T-cell (primary cell): ENCODE measurements around the gene STXBP5L. TPM values are rescaled to one million over a fixed set of nuclear protein-coding genes. Genes with fewer than 3 reads are reported as not detected.

Experiments
- ATAC-seq, 4 experiments: fragments of 200-7000 bp in 3 of 4; fragments of 150-1000 bp in 1 of 4; cut with Tn5 transposase; replicated peaks in 1 of 4; 1 replicate in 3 of 4; 2 replicates in 1 of 4; pipeline ENCODE4 v1.10.0; 2021; ENCODE audit warnings: moderate library complexity in 3 of 4, mild to moderate bottlenecking in 2 of 4, moderate number of reproducible peaks in 1 of 4
- CTCF ChIA-PET, 2 donors: fragments of 300-600 bp; sonication (Branson Sonifier 250); formaldehyde crosslinking; loops; one replicate each; lab custom pipeline; 2022; ENCODE audit warnings: antibody characterized with exemption in 2 of 2; lab: Charles Lee
- POLR2A ChIA-PET, 2 donors: fragments of 300-600 bp; sonication (Branson Sonifier 250); formaldehyde crosslinking; loops; one replicate each; lab custom pipeline; 2022; ENCODE audit warnings: antibody characterized with exemption in 2 of 2; lab: Charles Lee
- DNase-seq, 35 experiments: peaks; one replicate each; pipeline versions ENCODE4 v3.0.0 to v3.0.0-alpha.2; 2013 to 2023
- H3K27ac ChIP-seq: one replicate; pipeline ENCODE4 v1.5.1; 2013; ENCODE audit warnings: low read length
- H3K27me3 ChIP-seq, 2 experiments: replicated peaks in 1 of 2; 1 replicate in 1 of 2; 2 replicates in 1 of 2; pipeline versions ENCODE4 v1.6.1 to v1.7.0; 2013; ENCODE audit warnings: low read length in 1 of 2, mixed read lengths in 1 of 2; ENCODE audit not compliant: control insufficient read depth in 2 of 2, insufficient read depth in 2 of 2; ENCODE audit errors: extremely low read depth in 1 of 2
- H3K36me3 ChIP-seq, 2 donors: 1 replicate in 1 of 2; 2 replicates in 1 of 2; pipeline versions ENCODE4 v1.6.1 to v1.7.0; 2013; ENCODE audit warnings: low read length in 1 of 2; ENCODE audit not compliant: control insufficient read depth in 2 of 2, insufficient read depth in 1 of 2; ENCODE audit errors: extremely low read depth in 1 of 2
- H3K4me1 ChIP-seq, 2 experiments: 1 replicate in 1 of 2; 2 replicates in 1 of 2; pipeline versions ENCODE4 v1.6.1 to v1.7.0; 2013; ENCODE audit warnings: low read length in 2 of 2, mixed read lengths in 1 of 2; ENCODE audit not compliant: insufficient read depth in 2 of 2, control insufficient read depth in 1 of 2; ENCODE audit errors: extremely low read depth in 1 of 2
- H3K4me3 ChIP-seq, 2 donors: 1 replicate in 1 of 2; 2 replicates in 1 of 2; pipeline versions ENCODE4 v1.5.1 to v1.7.0; 2013; ENCODE audit warnings: mild to moderate bottlenecking in 2 of 2, low read length in 1 of 2, moderate library complexity in 1 of 2; ENCODE audit not compliant: control insufficient read depth in 1 of 2; ENCODE audit errors: extremely low read depth in 1 of 2
- H3K9me3 ChIP-seq: 2 replicates; pipeline ENCODE4 v1.7.0; 2013
- H3K27ac Mint-ChIP-seq, 2 donors: one replicate each; pipeline ENCODE4 v1.8.0; 2020 to 2021; ENCODE audit warnings: mild to moderate bottlenecking in 2 of 2, mixed read lengths in 2 of 2
- H3K27me3 Mint-ChIP-seq, 2 donors: one replicate each; pipeline ENCODE4 v1.8.0; 2021 to 2022; ENCODE audit warnings: mixed read lengths in 2 of 2
- H3K36me3 Mint-ChIP-seq: one replicate; pipeline ENCODE4 v1.8.0; 2021; ENCODE audit warnings: mixed read lengths
- H3K4me1 Mint-ChIP-seq, 3 donors: one replicate each; pipeline ENCODE4 v1.8.0; 2020 to 2022; ENCODE audit warnings: mixed read lengths in 3 of 3, mild to moderate bottlenecking in 1 of 3
- H3K4me3 Mint-ChIP-seq, 3 donors: one replicate each; pipeline ENCODE4 v1.8.0; 2020 to 2022; ENCODE audit warnings: mild to moderate bottlenecking in 3 of 3, mixed read lengths in 3 of 3, moderate library complexity in 3 of 3
- H3K9me3 Mint-ChIP-seq, 3 donors: one replicate each; pipeline ENCODE4 v1.8.0; 2020 to 2022; ENCODE audit warnings: mixed read lengths in 3 of 3
- WGBS: methylation state at CpG from one replicate; pipeline ENCODE4 v1.1.5; 2013; ENCODE audit warnings: missing lambda C conversion rate; ENCODE audit not compliant: insufficient coverage; 5-methylcytosine and 5-hydroxymethylcytosine counted together
- total RNA-seq, 35 experiments: library from RNA in 6 of 35; stranded (reverse) in 6 of 35; fragments of 120-200 nt in 1 of 35; gene quantifications; one replicate each; pipeline versions ENCODE4 v1.2.1 to v1.2.4 and lab custom pipeline; 2013 to 2026

STXBP5L gene
- not detected for total RNA-seq
- not detected for total RNA-seq (2013)
- 0 to 0.10 (median 0) reads per million in 29 experiments for total RNA-seq (lab: John Stamatoyannopoulos, UW)

GRCh38 chr3:120908030-120908794 is at the start of gene STXBP5L:
STXBP5L (plus strand) TSS chr3:120908205; CDS start chr3:120909579, 1,374 bp downstream.
- CTCF ChIA-PET, result no interaction called here
- WGBS, result 2% methylated on average over 65 of the region's 83 CpGs
- peaks cover 17 to 24% (median 18%) of the 10 kb centered on the region in 3 donors for H3K4me1 Mint-ChIP-seq
- ATAC-seq (peak; percentile 43 to 75 (median 50)), DNase-seq (peak in 13 of 35 experiments; percentile 0 to 20 (median 9))
- peaks cover 59 to 65% of the 10 kb centered on the region in 2 donors for H3K27me3 Mint-ChIP-seq
- H3K9me3 ChIP-seq, result peaks cover 2% of the 10 kb centered on the region
- H3K27ac Mint-ChIP-seq, result no peak within 1 kb of the TSS
- peak within 1 kb of the TSS in 1 of 2 donors; percentile 72 for H3K4me3 ChIP-seq
- H3K27me3 ChIP-seq, result peaks cover 4 to 24% of the 10 kb centered on the region in 2 experiments
- peaks cover 4 to 15% of the 10 kb centered on the region in 2 experiments for H3K4me1 ChIP-seq
- H3K27ac ChIP-seq, result no peak within 1 kb of the TSS
- H3K36me3 ChIP-seq, result no peaks in the 10 kb centered on the region
- peak within 1 kb of the TSS; percentile 58 to 88 (median 72) for H3K4me3 Mint-ChIP-seq
- peaks cover 2 to 8% (median 4%) of the 10 kb centered on the region in 3 donors for H3K9me3 Mint-ChIP-seq
- POLR2A ChIA-PET, result no interaction called here
- no peaks in the 10 kb centered on the region for H3K36me3 Mint-ChIP-seq

DNA sequence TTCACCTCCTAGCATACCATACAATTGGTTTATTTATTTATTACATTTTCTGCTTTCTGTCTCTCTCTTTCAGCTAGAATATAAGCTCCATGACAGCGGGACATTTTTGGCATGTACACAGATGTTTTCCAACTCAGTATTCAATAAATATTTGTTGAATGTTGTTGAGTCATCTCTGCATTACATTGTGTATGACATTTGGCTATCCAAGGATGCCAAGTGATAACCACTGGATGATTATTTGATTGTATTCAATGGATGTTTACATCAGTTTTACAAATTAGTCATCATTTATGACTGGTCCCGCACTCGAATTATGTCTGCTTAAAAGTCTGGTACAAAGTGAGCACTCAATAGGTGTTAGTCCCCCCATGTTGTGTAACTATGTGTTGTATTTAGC is 49.5 kb upstream of the STXBP5L start:
- Histone ChIP-seq H3K4me1 (no peaks in the 10 kb centered on the region), H3K36me3 (no peaks in the 10 kb centered on the region), H3K27ac (no peak overlapping the region), H3K27me3 (no peaks in the 10 kb centered on the region), H3K4me3 (no peak overlapping the region), H3K9me3 (no peaks in the 10 kb centered on the region)
- Mint-ChIP-seq H3K27ac (no peak overlapping the region), H3K9me3 (no peaks in the 10 kb centered on the region), H3K27me3 (peaks cover 7 to 9% of the 10 kb centered on the region in 2 donors), H3K4me3 (no peak overlapping the region), H3K4me1 (no peaks in the 10 kb centered on the region), H3K36me3 (no peaks in the 10 kb centered on the region)
- ChIA-PET POLR2A (interaction anchor here in 1 of 2 donors (0.6 kb wide), 1 partner anchor 10 kb away, joined by 3 read pairs; no protein-coding TSS in a partner anchor), CTCF (no interaction called here)
- DNase-seq (no peak), ATAC-seq (no peak)
- WGBS, result 90% methylated on average over 2 of the region's 3 CpGs

DNA sequence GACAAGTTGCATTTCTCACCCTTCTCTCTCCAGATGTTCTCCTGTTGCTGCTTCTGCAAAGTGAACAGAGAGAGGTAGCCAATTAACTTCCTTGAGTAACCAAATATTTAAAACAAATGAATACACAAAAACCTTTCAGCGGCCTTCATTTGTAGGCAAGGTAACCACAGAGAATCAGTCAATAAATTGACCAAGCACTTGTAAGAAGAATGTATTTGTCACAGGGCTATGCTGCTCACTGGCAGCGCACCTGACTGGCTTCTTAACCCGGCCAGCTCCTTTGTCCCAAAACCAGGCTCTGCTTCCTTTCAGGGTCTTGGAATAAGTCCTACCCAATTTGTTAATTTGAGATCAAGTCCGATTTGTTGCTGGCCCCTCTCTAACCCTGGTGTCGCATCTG is 43.5 kb upstream of the STXBP5L start:
- peaks cover 15 to 18% of the 10 kb centered on the region in 2 donors for H3K27me3 Mint-ChIP-seq
- no peaks in the 10 kb centered on the region for H3K4me1 Mint-ChIP-seq
- no peak overlapping the region for H3K4me3 Mint-ChIP-seq
- DNase-seq, result no peak
- ATAC-seq, result no peak
- WGBS, result 72% methylated on average over 3 of the region's 5 CpGs
- Histone ChIP-seq H3K4me1 (no peaks in the 10 kb centered on the region), H3K4me3 (no peak overlapping the region), H3K9me3 (no peaks in the 10 kb centered on the region), H3K27me3 (no peaks in the 10 kb centered on the region), H3K36me3 (no peaks in the 10 kb centered on the region), H3K27ac (no peak overlapping the region)
- no peaks in the 10 kb centered on the region for H3K9me3 Mint-ChIP-seq
- no peak overlapping the region for H3K27ac Mint-ChIP-seq
- ChIA-PET CTCF (no interaction called here), POLR2A (no interaction called here)
- no peaks in the 10 kb centered on the region for H3K36me3 Mint-ChIP-seq

- CTCF ChIA-PET, result no interaction called here
- H3K4me3 Mint-ChIP-seq, result no peak overlapping the region
- Histone ChIP-seq H3K4me3 (no peak overlapping the region), H3K36me3 (no peaks in the 10 kb centered on the region), H3K4me1 (no peaks in the 10 kb centered on the region), H3K27ac (no peak overlapping the region), H3K27me3 (no peaks in the 10 kb centered on the region), H3K9me3 (no peaks in the 10 kb centered on the region)
- no CpG with 5 or more reads among the region's 1 CpG for WGBS
- no peaks in the 10 kb centered on the region for H3K9me3 Mint-ChIP-seq
- peaks cover 21 to 22% of the 10 kb centered on the region in 2 donors for H3K27me3 Mint-ChIP-seq
- no peaks in the 10 kb centered on the region for H3K4me1 Mint-ChIP-seq
- no peaks in the 10 kb centered on the region for H3K36me3 Mint-ChIP-seq
- POLR2A ChIA-PET, result no interaction called here
- no peak overlapping the region for H3K27ac Mint-ChIP-seq
- no peak for ATAC-seq
- no peak for DNase-seq
Observed at GRCh38 chr3:120875507-120875906, 32.5 kb upstream of the STXBP5L start.

- 80% methylated on average over 1 of the region's 4 CpGs for WGBS
- Histone ChIP-seq H3K27ac (no peak overlapping the region), H3K4me1 (no peaks in the 10 kb centered on the region), H3K36me3 (no peaks in the 10 kb centered on the region), H3K4me3 (no peak overlapping the region), H3K9me3 (no peaks in the 10 kb centered on the region), H3K27me3 (no peaks in the 10 kb centered on the region)
- CTCF ChIA-PET, result no interaction called here
- no peaks in the 10 kb centered on the region for H3K4me1 Mint-ChIP-seq
- no peaks in the 10 kb centered on the region for H3K9me3 Mint-ChIP-seq
- no peaks in the 10 kb centered on the region for H3K36me3 Mint-ChIP-seq
- no peak for ATAC-seq
- peaks cover 22 to 24% of the 10 kb centered on the region in 2 donors for H3K27me3 Mint-ChIP-seq
- H3K27ac Mint-ChIP-seq, result no peak overlapping the region
- H3K4me3 Mint-ChIP-seq, result no peak overlapping the region
- POLR2A ChIA-PET, result no interaction called here
- DNase-seq, result no peak
Observed at GRCh38 chr3:120875989-120876388, 32.0 kb upstream of the STXBP5L start.

DNA sequence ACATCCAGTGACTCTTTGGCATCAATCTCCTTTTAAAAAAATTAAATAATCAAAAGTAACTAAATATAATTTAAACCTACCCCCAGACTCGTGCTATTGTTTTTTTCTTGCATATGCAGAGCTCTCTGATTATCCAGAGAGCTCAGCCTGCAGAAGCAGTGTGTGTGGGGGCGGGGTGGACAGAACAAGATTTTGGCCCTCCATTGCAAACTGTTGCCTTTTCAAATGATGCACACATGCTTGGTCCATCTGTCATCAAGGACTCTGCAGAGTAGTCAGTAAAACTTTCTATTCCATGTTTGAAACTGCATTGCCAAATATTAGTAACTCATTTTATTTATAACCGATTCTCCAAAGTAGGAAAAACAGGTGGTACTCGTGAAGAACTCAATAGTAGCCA is 28.6 kb upstream of the STXBP5L start:
- WGBS, result no CpG with 5 or more reads among the region's 4 CpGs
- no peaks in the 10 kb centered on the region for H3K9me3 Mint-ChIP-seq
- Histone ChIP-seq H3K9me3 (no peaks in the 10 kb centered on the region), H3K4me3 (no peak overlapping the region), H3K36me3 (no peaks in the 10 kb centered on the region), H3K27me3 (no peaks in the 10 kb centered on the region), H3K4me1 (no peaks in the 10 kb centered on the region), H3K27ac (no peak overlapping the region)
- no peak overlapping the region for H3K4me3 Mint-ChIP-seq
- ChIA-PET POLR2A (no interaction called here), CTCF (no interaction called here)
- DNase-seq (no peak), ATAC-seq (no peak)
- H3K27ac Mint-ChIP-seq, result no peak overlapping the region
- peaks cover 12% of the 10 kb centered on the region in 2 donors for H3K27me3 Mint-ChIP-seq
- H3K36me3 Mint-ChIP-seq, result no peaks in the 10 kb centered on the region
- H3K4me1 Mint-ChIP-seq, result no peaks in the 10 kb centered on the region
